Raji (cell line): ENCODE measurements around the gene GALNT10.

Source experiments
- POLR2A ChIP-seq: IDR thresholded peaks from 2 replicates; pipeline ENCODE4 v1.6.1; 2011; ENCODE audit warnings: low read depth, low read length, control low read depth; ENCODE audit not compliant: insufficient read depth

Gene GALNT10

DNA sequence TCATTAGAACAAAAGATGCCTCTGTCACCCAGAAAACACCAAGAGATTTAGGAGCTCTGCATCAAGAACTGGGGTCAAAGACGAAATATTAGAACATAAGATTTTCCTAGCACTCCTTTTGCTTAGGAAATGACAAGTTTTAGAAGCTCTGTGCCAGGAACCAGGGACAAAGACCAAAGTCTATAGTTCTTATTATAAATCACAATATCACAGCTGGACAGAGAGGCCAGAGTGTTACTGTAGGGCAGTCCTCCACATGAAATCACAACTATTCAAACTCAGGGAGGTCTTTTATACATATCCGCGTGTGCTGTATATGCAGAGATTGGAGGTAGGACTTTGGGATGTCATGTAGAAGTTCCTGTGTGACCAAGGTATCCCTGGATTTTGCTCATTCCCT lies 138.5 kb downstream of the GALNT10 start:
- no peak for TF ChIP-seq POLR2A

DNA sequence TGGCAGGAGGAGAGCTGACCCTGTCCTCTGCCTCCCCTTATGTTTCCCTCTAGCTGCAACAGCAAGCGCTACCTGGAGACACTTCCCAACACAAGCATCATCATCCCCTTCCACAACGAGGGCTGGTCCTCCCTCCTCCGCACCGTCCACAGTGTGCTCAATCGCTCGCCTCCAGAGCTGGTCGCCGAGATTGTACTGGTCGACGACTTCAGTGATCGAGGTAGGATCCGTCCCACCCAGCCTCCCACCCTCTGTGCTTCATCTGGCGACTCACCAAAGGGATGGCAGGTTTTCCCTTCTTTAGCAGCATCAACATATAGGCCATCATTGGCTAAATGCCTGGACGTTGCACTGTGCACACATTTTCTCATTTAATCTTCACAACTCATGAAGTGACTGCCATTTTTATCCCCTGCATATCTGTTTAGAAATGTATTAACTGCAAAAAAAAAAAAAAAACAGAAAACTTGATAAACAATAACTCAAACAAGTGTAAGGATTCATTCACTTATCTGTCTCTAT lies 139.0 kb downstream of the GALNT10 start:
- TF ChIP-seq POLR2A = no peak

DNA sequence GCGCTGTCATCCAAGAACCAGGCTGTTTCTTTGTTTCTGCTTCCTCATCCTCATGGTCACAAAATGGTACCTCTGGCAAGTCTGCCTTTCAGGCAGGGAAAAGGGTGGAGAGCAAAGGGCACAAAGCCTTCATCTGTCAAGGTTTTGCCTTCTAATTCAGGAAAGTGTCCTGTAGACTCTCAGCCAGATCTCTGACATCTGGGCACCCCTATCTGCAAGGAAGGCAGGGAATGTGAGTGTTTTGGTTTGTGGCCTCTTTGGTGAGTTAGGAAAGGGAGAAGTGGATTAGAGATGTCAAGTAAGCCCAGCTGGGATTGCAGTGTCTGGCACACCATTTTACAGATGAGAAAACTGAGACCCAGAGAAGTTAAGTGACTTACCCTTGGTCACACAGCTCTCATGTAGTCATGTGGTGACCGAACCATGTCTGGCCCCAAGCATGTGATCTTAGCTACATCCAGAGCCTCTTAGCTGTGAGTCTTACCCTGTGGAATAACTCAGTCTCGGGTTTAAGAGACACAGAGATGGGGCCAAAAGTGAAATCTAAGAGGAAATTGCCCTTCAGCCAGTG lies 139.6 kb downstream of the GALNT10 start:
- TF ChIP-seq POLR2A = no peak

DNA sequence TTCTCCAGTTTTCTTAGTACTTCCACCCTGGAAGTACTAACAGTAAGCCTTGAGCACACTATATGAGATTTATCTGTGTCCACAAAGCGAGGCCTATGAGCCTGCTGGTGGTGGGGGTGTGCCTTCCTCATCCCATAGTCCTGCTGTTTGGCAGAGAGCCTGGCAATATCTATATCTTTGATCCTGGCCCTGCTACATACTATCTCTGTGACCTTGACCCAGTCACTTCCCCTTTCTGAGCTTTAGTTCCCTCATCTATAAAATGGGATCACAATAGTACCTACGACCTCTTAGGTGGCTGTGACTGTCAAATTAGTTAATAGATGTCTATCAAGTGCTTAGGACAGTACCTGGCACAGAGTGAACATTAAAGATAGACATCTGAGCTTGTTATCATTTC lies 140.7 kb downstream of the GALNT10 start:
- TF ChIP-seq POLR2A = no peak

DNA sequence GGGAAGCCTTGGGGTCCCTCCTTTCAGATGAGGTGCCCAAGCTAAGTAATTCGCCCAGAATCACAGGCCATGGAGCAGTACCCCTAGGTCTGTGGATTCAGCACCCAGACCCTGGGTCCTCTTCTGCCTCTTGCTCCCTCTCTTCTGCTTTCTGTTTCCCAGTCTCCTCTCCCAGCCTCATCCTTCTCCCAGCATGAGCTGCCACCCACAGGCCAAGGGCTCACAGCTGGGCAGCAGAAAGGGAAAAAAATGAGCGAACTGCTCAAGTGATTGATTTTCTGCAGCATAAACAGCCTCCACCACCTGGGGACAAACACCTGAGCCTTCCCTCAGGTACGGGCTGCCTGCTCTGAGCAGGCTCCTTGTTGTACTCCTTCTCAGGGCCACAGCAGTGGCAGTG lies 141.4 kb downstream of the GALNT10 start:
- no peak for TF ChIP-seq POLR2A

DNA sequence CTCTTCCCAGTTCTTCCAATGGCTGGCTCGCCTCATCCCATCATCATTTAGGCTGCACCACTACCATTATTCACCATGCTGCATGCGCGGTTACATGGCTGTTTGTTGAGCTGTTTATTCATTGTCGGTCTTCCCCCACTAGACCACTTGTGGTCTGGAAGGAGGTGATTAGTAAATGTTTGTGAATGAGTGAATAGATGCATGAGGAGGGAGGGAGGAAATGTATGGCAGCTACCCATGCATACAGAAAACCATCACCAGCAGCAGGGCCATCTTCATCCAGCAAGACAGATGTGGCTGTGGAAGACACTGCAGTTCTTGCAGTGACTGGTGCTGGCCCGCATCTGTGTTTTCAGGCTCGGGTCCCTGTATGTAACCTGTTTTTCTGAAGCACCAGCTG lies 141.9 kb downstream of the GALNT10 start:
- no peak for TF ChIP-seq POLR2A

DNA sequence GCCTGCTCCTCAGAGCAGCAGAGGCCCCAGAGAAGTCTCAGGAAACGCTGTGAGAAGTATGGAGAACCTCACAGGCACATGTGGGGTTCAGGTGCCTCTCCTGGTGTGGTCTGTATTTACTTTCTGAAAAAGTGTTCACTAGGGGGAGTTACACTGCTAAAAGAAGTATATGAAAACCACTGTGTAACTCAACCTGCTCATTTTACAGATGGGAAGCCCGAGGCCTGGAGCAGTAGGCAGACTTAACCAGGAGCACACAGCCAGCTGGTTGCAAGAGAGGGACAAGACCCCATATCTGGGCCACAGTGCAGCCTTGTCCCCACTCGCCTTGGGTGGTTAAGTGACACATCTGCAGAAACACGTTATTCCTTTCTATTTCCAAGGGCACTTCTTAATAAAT lies 142.5 kb downstream of the GALNT10 start:
- no peak for TF ChIP-seq POLR2A

DNA sequence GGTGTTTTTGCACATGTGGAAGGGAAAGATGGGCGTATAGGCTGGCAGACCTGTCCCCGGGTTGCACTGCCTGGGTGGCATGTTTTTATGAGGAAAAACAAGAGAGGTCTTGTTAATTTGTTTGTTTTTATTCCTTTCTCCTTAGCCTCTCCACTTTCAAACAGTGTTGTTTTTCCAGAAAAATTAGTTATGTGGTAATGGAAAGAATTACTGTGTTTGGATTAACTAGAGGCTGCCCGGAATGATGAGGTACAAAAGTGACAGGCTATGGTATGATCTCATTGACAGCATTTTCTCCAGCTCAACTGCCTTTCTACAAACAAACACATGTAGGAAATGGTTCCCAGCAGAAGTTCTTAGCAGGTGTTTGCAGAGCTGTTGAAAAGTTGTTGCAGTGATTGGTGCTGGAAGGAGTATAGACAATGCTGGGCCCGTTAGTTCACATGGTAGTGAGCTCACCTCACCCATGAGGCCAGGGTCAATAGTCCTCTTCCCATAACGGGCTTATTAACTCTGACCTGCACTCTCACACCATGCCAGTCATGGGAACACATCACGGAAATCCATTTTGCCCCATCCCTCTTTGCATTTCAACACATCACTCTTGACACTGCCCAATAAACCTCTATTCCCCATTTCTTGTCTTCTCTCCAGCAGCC lies 144.0 kb downstream of the GALNT10 start:
- no peak for TF ChIP-seq POLR2A

DNA sequence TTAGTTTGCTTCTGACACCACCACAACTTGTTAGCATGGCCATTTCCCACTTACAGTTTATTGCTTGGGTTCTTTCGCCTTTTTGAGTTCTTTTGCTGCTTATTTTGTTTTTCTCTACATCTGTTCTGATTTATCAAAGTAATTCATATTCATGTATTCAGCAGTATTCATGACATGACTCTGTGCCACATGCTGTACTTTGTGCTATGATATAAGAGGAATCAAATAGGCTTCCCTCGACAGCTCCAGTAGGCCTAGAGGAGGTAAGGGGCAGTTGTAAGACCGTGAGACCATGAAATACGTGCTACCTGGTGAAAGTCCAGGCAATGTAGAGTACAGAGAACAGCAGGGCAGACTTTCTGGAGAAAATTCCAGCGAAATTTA lies 144.5 kb downstream of the GALNT10 start:
- TF ChIP-seq POLR2A = no peak

DNA sequence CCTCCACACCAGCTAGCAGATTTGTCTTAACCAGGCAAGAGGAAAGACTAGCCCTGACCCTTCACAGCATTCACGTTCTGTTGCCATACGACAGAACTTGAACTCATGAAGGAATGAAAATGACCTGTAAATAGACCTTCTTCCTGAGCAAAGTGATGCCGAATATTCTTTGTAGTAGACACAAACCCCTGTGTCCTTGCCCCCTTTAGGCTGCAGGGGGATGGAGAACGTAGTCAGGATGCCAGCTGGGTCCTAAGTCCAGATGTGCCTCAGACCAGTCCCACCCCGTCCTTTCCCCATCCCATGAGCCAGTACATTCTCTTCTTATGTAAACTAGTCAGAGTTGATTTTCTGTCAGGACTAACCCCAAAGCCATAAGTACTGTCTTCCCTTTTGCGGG lies 151.1 kb downstream of the GALNT10 start:
- no peak for TF ChIP-seq POLR2A

DNA sequence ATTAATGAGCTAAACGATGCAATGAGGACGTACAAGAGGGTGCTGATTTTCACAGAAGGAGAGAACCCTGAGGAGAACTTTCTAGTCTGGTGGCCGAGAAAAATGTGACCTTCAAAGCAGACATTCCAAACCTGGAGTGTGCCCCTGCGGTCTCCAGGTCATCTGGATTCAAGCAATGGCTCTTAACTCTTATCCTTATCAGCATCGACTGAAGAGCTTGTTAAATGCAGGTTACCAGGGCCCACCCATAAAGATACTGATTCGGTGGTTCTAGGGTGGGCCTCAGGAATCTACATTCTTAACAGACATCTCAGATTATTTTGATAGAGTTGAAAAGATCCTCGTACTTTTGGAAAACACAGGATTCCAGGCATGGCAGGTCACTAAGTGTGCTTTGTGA lies 151.7 kb downstream of the GALNT10 start:
- TF ChIP-seq POLR2A = no peak

DNA sequence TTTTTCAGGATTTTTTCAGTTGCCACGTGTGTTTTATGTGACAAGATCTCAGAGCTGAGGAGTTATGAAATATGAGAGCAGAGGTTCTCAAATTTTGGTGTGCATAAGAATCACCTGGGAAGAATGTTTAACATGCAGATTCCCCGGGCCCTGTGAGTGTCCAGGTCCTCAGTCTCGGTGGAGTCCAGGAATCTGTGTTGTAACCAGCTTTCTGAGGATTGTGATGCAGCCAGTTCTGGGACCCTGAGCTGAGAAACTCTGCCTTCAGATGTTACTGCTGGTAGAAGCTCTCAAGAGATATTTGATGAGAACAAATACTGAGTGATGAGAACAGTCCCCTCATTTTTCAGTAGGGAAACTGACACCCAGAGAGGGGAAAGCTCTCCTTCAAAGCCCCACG lies 152.4 kb downstream of the GALNT10 start:
- TF ChIP-seq POLR2A = no peak

DNA sequence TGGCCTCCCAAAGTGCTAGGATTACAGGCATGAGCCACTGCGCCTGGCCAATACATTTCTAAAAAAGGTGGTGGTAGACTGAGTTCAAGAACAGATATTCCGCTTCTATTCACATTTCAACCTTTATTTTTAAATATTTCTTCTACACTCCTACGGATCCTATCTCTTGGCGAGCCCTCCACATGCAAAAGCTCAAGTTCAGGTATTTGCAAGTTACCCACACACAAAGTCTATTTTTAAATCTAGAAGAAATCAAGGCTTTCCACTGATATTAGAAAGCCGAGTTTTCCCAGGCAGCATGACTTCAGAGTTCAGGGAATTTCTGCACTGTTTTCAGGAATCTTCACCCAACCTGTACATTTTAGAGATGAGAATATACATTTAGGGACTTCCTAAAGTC lies 153.9 kb downstream of the GALNT10 start:
- no peak for TF ChIP-seq POLR2A

DNA sequence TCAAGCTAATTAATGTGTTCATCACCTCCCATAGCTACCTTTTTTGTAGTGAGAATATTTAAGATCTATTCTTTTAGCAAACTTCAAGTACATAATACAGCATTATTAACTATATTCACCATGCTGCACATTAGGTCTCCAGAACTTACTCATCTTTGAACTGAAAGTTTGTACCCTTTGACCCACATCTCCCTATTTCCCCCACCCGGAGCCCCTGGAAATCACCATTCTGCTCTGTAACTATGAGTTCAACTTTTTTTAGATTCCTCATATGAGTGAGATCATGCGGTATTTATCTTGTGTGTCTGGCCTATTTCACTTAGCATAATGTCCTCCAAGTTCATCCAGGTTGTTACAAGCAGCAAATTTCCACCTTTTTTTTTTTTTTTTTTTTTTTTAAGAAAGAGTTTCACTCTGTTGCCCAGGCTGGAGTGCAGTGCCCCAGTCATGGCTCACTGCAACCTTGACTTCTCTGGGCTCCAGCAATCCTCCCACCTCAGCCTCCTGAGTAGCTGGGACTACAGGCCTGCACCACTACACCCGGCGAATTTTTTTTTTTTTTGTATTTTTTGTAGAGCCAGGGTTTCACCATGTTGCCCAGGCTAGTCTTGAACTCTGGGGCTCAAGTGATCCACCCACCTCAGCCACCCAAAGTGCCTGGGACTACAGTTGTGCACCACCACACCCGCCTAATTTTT lies 154.9 kb downstream of the GALNT10 start:
- TF ChIP-seq POLR2A = no peak

DNA sequence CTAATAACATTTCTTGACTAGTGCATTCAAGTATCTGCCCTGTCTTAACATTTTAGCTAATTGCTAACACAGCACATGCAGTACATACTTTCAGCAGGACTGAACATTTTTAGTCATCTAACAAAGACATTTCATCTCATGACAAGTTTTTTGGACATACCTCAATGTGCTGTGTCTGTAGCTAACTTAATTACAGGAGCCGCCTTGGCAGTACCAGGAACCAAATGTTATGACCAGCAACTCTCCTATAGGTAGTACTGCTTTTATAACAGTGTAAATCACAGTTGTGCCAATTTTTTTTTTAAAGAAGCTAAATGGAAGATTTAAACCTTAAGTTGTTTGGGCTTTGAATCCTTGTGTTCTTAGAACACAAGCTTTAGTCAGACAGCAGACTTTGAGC lies 155.9 kb downstream of the GALNT10 start:
- TF ChIP-seq POLR2A = no peak

DNA sequence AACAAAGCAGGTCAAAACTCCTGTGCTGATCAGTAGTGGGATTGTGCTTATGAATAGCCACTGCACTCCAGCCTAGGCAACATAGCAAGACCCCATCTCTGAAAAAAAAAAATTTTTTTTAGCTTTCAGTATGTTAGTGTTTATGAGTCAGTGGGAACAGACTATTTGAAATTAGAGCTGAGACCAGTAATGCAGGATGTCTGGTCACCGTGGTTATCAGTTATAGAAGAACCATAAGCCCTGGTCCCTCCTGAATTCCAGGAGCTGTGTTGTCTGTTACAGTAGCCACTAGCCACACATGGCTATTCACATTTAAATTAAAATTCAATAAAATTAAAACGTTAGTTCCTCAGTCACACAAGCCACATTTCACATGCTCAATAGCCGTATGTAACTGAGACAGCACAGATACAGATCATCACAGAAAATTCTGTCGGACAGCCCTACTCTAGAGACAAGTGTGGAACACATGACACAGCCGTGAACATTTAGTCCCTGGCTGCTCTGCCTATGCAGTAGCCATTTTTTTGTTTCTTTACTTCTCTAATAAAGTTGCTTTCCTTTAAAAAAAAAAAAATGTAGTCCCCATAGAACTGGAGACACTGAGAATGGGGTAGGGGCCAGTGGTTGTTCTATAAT lies 159.2 kb downstream of the GALNT10 start:
- no peak for TF ChIP-seq POLR2A
